NCI-H2196 (cell line): ENCODE measurements around the gene TMEM186.
"Not testable (repeated sequence)": the region's sequence is repeated elsewhere in the genome, so short reads cannot be mapped to it uniquely, and the experiment has no call there.

Experiments
- DNase-seq: peaks from one replicate; lab custom pipeline; 2025; ENCODE audit not compliant: unreplicated experiment; lab: John Stamatoyannopoulos, UW

Gene TMEM186

GRCh38 chr16:8775359-8775758, 22.1 kb downstream of the TMEM186 start:
- DNase-seq = no peak

- no peak for DNase-seq
Observed at GRCh38 chr16:8774208-8774607, 23.2 kb downstream of the TMEM186 start.

GRCh38 chr16:8773537-8773936, 23.9 kb downstream of the TMEM186 start:
- DNase-seq = no peak

GRCh38 chr16:8768692-8769091, 28.7 kb downstream of the TMEM186 start:
- no peak for DNase-seq

GRCh38 chr16:8768283-8768682, 29.2 kb downstream of the TMEM186 start:
- no peak for DNase-seq

- DNase-seq = no peak
Observed at GRCh38 chr16:8767176-8767575, 30.3 kb downstream of the TMEM186 start.

GRCh38 chr16:8764525-8765250, 32.8 kb downstream of the TMEM186 start:
- DNase-seq = no peak

GRCh38 chr16:8763899-8764298, 33.5 kb downstream of the TMEM186 start:
- DNase-seq = no peak

- no peak for DNase-seq
Observed at GRCh38 chr16:8763083-8763482, 34.4 kb downstream of the TMEM186 start.

GRCh38 chr16:8762254-8762653, 35.2 kb downstream of the TMEM186 start:
- DNase-seq = no peak

- DNase-seq = no peak
Observed at GRCh38 chr16:8761078-8761477, 36.4 kb downstream of the TMEM186 start.

GRCh38 chr16:8760021-8760420, 37.4 kb downstream of the TMEM186 start:
- no peak for DNase-seq

GRCh38 chr16:8758022-8758421, 39.4 kb downstream of the TMEM186 start:
- no peak for DNase-seq

GRCh38 chr16:8756755-8757154, 40.7 kb downstream of the TMEM186 start:
- DNase-seq = no peak

GRCh38 chr16:8753416-8754054, 43.9 kb downstream of the TMEM186 start:
- no peak for DNase-seq

- DNase-seq = no peak
Observed at GRCh38 chr16:8752706-8753105, 44.7 kb downstream of the TMEM186 start.

- no peak for DNase-seq
Observed at GRCh38 chr16:8751481-8752311, 45.7 kb downstream of the TMEM186 start.

GRCh38 chr16:8748944-8749343, 48.5 kb downstream of the TMEM186 start:
- DNase-seq = not testable (repeated sequence)
